GM21447 (cell line): ENCODE data around the gene KRTAP20-3.

Experiments used
- ATAC-seq: cut with Tn5 transposase; IDR thresholded peaks from one replicate; pipeline ENCODE4 v1.9.1; 2021; ENCODE audit not compliant: unreplicated experiment

The KRTAP20-3 gene

DNA sequence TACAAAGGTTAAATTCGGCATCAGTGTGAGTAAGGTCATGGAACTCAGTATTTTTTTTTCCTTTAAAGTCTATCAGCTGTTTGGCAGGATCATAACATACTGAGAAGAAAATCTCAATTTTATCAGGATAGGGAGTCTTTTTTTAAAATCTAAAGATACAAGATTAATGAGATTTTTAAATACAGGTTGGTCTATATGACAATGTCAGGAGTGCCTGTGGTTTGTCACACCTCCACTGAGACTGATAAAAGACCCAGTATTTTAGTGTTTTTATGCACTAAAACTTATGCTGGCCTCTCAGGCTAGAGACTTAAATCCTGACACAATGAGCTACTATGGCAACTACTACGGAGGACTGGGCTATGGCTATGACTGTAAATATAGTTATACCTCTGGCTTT lies at the start of gene KRTAP20-3:
KRTAP20-3 (plus strand) TSS at position 301 of the 400 bp plus-strand sequence.
- ATAC-seq = no peak

GRCh38 chr21:30598802-30599201 lies 43.9 kb upstream of the KRTAP20-3 start, which contains the start of gene KRTAP6-2:
TSS of gene KRTAP6-2 (minus strand) at chr21:30598902. CDS start at chr21:30598874, 28 bp downstream.
- no peak for ATAC-seq

DNA sequence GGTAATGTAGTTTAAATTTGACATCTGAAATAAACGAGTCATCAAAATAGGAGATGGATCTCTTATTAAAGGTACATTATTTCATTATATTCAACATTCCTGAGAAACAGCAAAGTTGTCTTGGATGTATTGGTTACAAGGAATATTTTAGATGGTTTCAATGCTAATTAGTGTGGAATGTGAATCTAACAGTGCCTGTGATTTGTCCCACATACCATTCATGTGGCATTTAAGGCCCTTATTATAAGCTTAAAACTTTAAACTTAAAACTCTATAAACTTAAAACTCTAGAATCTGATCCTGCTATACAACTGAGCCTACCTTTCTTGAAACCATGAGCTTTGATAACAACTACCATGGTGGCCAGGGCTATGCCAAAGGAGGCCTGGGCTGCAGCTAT lies 41.9 kb upstream of the KRTAP20-3 start, which contains the start of gene KRTAP22-1:
KRTAP22-1 (plus strand) TSS at position 301 of the 400 bp plus-strand sequence.
- ATAC-seq = no peak

- ATAC-seq = no peak
These were observed 36.7 kb upstream of the KRTAP20-3 start for GRCh38 chr21:30605968-30606367.

DNA sequence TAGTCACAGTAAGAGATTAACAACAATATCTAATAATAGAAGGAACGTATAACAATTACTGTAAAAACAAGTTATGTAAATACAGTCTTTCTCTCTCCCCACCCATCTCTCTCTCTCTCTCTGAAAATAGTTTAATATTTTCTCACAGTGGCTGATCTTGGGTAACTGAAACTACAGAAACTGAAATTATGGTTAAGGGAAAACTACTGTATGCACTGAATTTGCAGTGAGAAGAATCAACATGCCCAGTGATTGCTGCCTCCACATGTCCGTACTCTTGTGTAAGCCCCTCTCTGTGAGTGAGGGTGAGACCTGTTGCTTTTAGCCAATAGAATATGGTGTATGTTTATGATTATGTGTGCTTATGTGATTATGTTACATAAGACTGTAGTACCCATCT lies 30.5 kb upstream of the KRTAP20-3 start:
- ATAC-seq = no peak

GRCh38 chr21:30613836-30614235 lies 28.8 kb upstream of the KRTAP20-3 start, which contains the start of gene KRTAP6-1:
TSS of gene KRTAP6-1 (minus strand) at chr21:30613930. CDS start at chr21:30613904, 26 bp downstream.
- ATAC-seq = no peak

GRCh38 chr21:30615199-30615598 lies 27.5 kb upstream of the KRTAP20-3 start:
- no peak for ATAC-seq

GRCh38 chr21:30616125-30616524 lies 26.5 kb upstream of the KRTAP20-3 start, which contains the start of gene KRTAP20-1:
TSS of gene KRTAP20-1 (plus strand) at chr21:30616425. CDS start at chr21:30616455, 30 bp downstream.
- no peak for ATAC-seq

GRCh38 chr21:30620080-30620479 lies 22.6 kb upstream of the KRTAP20-3 start:
- no peak for ATAC-seq

DNA sequence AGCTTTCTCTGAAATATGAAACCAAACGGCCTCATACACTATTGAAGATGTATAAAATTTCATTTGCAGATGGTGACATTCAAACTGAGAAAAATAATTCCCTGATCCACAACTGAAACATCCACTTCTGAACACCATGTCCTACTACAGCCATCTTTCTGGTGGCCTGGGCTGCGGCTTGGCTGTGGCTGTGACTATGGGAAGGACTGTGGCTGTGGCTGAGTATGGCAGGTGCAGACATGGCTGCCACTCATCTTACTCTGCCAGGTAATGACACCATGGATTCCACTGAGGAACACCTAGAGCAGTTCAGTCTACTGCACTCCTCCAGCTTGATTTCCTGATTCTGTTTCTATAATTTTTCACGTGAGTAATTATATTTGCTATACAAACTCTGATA lies 22.1 kb upstream of the KRTAP20-3 start, which contains the start of gene KRTAP20-4:
KRTAP20-4 (plus strand) TSS at position 106 of the 400 bp plus-strand sequence.
- ATAC-seq = no peak

- no peak for ATAC-seq
These were observed 19.3 kb upstream of the KRTAP20-3 start for GRCh38 chr21:30623362-30623761.

DNA sequence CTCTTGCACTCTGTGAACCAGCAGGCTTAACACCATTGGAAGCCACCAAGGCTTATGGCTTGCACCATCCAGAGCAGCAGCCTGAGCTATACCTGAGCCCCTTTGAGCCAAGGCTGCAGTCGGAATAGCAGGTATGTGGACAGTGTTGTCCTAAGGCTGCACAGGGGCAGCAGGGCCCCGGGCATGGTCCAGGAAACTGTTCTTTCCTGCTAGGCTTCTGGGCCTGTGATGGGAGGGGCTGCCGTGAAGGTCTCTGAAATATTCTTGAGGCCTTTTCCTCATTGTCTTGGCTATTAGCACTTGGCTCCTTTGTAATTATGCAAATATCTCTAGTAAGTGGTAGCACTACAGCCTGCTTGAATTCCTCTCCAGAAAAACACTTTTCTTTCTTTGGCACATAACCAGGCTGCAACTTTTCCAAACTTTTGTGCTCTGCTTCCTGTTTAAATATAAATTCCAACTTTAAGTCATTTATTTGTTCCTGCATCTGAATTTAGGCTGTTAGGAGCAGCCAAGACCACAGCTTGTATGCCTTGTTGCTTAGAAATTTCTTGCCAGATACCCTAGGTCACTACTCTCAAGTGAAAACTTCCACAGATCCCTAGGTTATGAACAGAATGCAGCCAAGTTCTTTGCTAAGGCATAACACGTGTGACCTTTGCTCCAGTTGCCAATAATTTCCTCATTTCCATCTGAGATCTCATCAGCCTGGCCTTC lies 17.1 kb upstream of the KRTAP20-3 start:
- no peak for ATAC-seq

DNA sequence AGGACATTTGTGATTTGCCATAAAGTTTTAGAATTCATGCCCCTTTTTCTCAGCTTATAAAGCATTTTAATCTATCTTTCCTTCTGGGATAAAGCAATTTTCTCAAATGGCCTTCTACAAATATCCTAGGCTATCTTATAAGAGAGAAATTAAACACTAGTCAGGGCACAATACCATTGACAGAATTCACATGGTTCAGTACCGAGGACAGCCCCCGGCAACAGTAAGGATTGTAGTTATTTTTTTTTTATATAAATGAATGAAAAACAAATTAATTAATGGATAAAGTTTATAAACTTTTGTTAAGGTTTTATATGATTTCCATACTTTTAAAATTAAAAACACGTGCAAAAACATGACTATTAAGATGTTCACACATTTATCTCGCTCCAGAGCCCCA lies 14.6 kb upstream of the KRTAP20-3 start:
- ATAC-seq = no peak

DNA sequence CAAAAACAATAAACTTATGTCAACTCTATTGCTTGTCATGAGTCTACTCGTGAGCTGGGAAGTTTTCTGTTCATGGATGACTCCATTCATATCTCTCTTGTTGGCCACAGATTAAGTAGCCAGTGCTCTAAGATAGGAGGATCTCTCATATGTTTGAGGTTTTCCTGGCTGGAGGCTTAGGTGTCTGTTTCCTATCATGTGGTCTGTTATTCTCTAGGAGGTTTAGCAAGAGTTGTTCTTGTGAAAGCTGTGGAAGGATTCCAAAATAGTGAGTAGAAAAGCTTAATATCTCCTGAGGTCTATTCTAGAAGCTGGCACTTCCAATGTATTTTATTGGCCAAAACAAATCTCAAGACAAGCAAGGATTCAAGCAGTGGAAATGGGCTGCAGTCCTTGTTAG lies 13.5 kb upstream of the KRTAP20-3 start:
- no peak for ATAC-seq

- ATAC-seq = no peak
These were observed 7.8 kb upstream of the KRTAP20-3 start, which contains the start of gene KRTAP20-2 for GRCh38 chr21:30634906-30635305. TSS of gene KRTAP20-2 (plus strand) at chr21:30635206. CDS start at chr21:30635264, 58 bp downstream.

GRCh38 chr21:30638686-30639085 lies 4.0 kb upstream of the KRTAP20-3 start:
- no peak for ATAC-seq

- no peak for ATAC-seq
These were observed 4.3 kb downstream of the KRTAP20-3 start for GRCh38 chr21:30646904-30647414.

GRCh38 chr21:30652891-30653290 lies 10.2 kb downstream of the KRTAP20-3 start:
- no peak for ATAC-seq

- no peak for ATAC-seq
These were observed 26.1 kb downstream of the KRTAP20-3 start for GRCh38 chr21:30668776-30669175.

DNA sequence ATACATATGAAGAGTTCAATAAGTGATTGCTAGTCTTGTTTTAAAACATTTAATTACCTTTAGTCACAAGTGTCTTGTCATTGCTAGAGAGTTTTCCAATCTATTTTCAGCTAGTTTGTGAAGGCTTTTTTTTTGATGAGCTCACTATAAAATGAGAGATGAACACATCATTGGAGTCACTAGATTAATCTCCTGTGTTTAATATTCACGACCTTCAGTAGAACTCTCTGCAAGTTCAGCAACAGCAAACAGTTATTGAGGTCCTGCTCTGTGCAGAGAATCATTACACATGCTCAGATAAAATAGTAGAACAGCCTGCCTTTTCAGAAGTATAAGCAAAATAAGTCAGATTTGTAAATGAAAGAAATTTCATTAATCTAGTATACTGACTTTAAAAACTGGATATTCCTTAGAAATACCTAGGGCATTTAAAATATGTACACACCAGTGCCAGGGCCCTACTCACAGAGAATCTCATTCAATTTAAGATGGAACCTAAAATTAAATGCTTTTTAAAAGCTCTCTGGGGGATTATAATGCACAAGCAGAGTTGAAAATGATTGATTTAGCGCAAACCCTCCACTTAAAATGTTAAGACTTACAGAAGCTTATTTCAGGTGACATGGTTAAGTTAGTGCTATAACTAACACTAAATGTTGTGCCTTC lies 30.5 kb downstream of the KRTAP20-3 start:
- ATAC-seq = no peak

DNA sequence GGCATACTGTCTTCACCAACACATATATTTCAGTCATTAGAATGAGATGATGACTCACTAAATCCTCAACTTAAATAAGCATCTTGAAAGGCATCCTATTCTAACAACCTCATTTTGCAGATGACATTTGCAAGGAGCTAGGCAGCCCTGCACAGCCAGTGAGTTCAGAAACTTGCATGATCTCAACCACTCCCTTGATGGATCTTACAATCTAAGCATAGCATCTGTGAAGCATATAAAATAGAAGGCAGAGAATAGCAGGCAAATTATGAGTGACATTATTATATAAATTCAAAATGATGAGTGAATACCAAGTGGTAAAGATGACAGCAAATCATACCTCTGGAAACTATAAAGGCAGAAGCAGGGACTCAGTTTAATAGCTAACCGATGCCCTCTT lies 31.6 kb downstream of the KRTAP20-3 start:
- ATAC-seq = no peak

- no peak for ATAC-seq
These were observed 34.1 kb downstream of the KRTAP20-3 start for GRCh38 chr21:30676737-30677136.
